Measurements from ENCODE around the gene HOXC11.

HOXC11 gene

GRCh38 chr12:53959314-53959713 is 13.6 kb upstream of the HOXC11 start:
- DNase-seq: no peak

- DNase-seq: no peak
Measured at GRCh38 chr12:53960187-53961024, 12.5 kb upstream of the HOXC11 start.

- no peak for DNase-seq
Measured at GRCh38 chr12:53961025-53961761, 11.7 kb upstream of the HOXC11 start.

GRCh38 chr12:53963005-53963404 is 9.9 kb upstream of the HOXC11 start:
- DNase-seq: no peak

- DNase-seq: no peak
Measured at GRCh38 chr12:53963434-53964314, 9.3 kb upstream of the HOXC11 start.

GRCh38 chr12:53964315-53964713 is 8.6 kb upstream of the HOXC11 start:
- DNase-seq: no peak

- no peak for DNase-seq
Measured at GRCh38 chr12:53965281-53966084, 7.4 kb upstream of the HOXC11 start.

- no peak for DNase-seq
Measured at GRCh38 chr12:53966085-53966384, 6.9 kb upstream of the HOXC11 start.

GRCh38 chr12:53966385-53967133 is 6.4 kb upstream of the HOXC11 start:
- no peak for DNase-seq

- no peak for DNase-seq
Measured at GRCh38 chr12:53967421-53967925, 5.5 kb upstream of the HOXC11 start.

GRCh38 chr12:53968214-53969127 is 4.5 kb upstream of the HOXC11 start:
- DNase-seq: no peak

GRCh38 chr12:53969588-53970259 is 3.2 kb upstream of the HOXC11 start:
- no peak for DNase-seq

GRCh38 chr12:53970451-53970850 is 2.5 kb upstream of the HOXC11 start:
- no peak for DNase-seq

GRCh38 chr12:53971129-53971528 is 1.8 kb upstream of the HOXC11 start:
- no peak for DNase-seq

GRCh38 chr12:53971686-53972085 is 1.2 kb upstream of the HOXC11 start:
- DNase-seq: no peak

- no peak for DNase-seq
Measured at GRCh38 chr12:53972152-53972702, 699 bp upstream of the HOXC11 start.

GRCh38 chr12:53973236-53974042 is 513 bp downstream of the HOXC11 start:
- DNase-seq: no peak
